GM13976 (cell line): ENCODE data around the gene N4BP2.

Experiments used
- DNase-seq: peaks from one replicate; pipeline ENCODE4 v3.0.0; 2012; ENCODE audit warnings: low spot score
- in situ Hi-C: fragments of 300-500 bp; cut with MboI; formaldehyde crosslinking; loops from one replicate; pipeline ENCODE4 v1.12.0; 2022; ENCODE audit warnings: low sequenced_read_pairs, mixed read lengths, inconsistent platforms; ENCODE audit not compliant: unreplicated experiment
- TF ChIP-seq, protein P1 (sequence below): IDR thresholded peaks from 2 replicates; pipeline ENCODE4 v1.5.1; 2012; ENCODE audit warnings: borderline replicate concordance, mild to moderate bottlenecking; ENCODE audit not compliant: insufficient read depth; ENCODE audit errors: extremely low read depth, missing control alignments, control extremely low read depth

N4BP2 gene

DNA sequence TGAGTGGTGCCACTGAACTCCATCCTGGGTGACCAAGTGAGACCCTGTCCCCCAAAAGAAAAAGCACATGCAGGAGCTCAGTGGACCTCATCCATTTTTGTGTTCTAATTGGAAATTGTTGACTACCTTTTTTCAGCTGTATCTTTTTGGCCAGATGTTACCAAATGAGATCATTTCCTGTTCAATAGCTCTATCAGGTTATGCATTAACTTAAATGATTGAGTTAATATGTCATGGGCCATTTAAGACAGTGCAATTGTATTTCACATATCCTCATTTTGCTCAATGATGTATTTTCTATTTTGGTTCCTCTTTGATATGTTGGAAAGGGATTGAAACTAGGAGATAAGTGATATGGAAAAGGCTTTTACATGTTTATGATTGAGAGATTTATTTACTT is 113.9 kb downstream of the N4BP2 start:
- TF ChIP-seq, protein P1, sequence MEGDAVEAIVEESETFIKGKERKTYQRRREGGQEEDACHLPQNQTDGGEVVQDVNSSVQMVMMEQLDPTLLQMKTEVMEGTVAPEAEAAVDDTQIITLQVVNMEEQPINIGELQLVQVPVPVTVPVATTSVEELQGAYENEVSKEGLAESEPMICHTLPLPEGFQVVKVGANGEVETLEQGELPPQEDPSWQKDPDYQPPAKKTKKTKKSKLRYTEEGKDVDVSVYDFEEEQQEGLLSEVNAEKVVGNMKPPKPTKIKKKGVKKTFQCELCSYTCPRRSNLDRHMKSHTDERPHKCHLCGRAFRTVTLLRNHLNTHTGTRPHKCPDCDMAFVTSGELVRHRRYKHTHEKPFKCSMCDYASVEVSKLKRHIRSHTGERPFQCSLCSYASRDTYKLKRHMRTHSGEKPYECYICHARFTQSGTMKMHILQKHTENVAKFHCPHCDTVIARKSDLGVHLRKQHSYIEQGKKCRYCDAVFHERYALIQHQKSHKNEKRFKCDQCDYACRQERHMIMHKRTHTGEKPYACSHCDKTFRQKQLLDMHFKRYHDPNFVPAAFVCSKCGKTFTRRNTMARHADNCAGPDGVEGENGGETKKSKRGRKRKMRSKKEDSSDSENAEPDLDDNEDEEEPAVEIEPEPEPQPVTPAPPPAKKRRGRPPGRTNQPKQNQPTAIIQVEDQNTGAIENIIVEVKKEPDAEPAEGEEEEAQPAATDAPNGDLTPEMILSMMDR = no peak
- in situ Hi-C loops = no loop called here
- no peak for DNase-seq

DNA sequence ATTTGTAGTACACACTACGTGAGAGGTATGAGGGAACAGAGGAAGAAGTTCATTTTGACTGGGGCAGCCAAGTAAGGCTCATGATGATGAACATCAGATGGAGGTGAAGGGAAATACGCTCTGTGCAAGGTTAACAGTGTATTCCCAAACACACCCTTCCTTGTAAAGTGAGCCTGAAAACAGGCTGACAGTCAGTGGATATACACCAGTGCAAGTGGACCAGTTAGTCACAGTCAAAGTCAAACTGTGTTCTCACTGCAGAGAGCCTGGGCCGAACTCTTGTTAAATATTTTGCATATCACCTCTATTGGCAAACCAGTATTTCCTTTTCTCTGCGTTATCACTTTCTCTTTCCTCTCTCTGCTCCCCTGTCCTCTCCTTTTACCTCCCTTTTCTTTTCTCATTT is 116.8 kb downstream of the N4BP2 start:
- DNase-seq = peak; percentile 62
- in situ Hi-C loops = no loop called here
- TF ChIP-seq, protein P1 = no peak

DNA sequence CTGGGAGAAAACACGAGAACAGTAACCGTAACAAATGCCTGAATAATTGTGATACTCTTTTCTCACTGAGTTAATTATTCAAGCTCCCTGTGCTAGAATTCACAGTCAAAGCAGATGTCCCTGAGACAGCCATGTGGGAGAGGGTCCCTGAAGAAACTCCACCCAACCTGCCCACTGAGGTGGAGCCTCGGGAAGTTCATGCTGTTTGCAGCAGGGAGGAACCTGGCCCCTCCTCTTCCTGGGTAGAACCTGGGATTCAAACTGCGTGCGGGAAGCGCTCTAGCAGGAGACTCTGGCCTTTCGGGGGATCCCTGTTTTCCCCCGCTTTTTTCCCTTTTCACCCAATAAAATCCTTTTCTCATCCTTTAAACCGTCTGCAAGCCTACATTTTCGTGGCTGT is 120.0 kb downstream of the N4BP2 start:
- no peak for DNase-seq
- TF ChIP-seq, protein P1 = no peak
- in situ Hi-C loops = no loop called here

DNA sequence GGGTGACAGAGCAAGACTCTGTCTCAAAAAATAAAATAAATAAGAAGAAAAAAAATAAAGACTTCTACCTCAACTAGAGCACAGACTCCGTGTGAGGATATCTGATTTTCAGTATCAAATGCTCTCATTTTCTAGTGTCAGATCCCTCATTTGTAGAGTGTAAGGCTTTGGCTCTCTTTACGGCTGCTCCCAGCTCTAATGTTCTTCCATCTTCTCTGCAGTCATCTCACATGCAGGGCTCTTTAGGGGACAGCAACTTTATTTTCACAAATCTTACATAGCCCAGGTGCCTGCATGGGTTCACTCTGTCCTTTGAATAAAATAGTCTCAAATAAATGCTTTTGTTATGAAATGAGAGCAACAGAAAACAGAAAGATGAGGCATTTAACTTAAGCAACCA is 120.9 kb downstream of the N4BP2 start:
- TF ChIP-seq, protein P1 = no peak
- no peak for DNase-seq
- in situ Hi-C loops = no loop called here

DNA sequence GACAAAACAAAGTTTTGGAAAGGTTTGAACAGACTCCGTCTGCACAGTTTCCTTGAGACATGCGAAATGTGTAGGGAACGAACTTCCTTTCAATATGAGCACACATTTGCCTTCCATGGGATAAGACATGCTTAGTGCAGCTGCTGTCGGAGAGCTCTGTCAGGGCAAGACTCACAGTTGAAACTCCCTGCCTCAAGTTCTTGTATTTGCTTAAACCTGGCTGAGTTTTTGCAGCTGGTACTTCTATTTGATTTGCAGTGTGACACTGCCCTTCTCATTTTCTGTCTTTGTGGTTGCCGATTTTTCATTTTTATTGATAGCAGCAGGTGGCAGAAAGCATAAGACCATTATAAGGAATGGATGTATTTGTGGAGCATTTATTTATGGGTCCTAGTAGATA is 122.0 kb downstream of the N4BP2 start:
- TF ChIP-seq, protein P1 = no peak
- no peak for DNase-seq
- in situ Hi-C loops = no loop called here

DNA sequence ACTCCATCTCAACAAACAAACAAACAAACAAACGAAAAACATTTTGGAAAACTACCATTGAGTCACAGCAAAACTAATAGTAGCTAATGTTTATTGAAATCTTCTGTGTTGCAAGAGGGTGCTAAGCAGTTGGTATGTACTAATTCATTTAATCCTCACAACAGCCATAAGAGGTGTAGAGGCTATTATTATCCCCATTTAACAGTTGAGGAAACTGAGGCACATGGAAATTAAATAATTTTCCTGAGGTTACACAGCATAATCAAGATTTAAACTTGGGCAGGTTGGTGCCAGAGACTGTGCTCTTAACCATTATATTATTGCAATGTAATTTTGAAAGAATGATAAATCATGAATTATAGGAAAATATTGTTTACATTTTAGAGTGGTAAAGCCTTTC is 122.7 kb downstream of the N4BP2 start:
- in situ Hi-C loops = no loop called here
- TF ChIP-seq, protein P1 = no peak
- DNase-seq = no peak

DNA sequence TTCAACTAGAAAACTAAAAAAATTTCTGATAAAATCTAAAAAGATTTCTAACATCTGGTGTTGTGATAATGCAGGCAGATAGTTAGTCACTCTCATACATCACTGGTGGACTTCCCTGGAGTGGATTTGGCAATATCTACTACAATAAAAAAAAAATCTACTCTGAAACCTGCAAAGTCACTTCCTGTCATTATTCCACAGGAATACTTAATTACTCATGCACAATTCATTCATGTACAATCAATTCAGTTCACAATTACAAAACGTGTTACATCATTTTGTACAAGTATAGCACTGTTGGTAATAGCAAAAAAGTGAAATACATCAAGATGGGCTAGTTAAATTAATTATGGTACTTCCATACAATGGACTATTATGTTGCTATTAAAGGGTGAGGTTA is 123.7 kb downstream of the N4BP2 start:
- no peak for DNase-seq
- TF ChIP-seq, protein P1 = no peak
- in situ Hi-C loops = no loop called here
